Nephron (organoid): Measurements from ENCODE around the gene SSUH2.
"Not testable (repeated sequence)": the region's sequence is repeated elsewhere in the genome, so short reads cannot be mapped to it uniquely, and the experiment has no call there.

Source experiments
- H3K27ac Mint-ChIP-seq, 3 experiments: 2 replicates each; pipeline ENCODE4 v1.8.0; 2020; ENCODE audit warnings: mixed read lengths in 3 of 3, mild to moderate bottlenecking in 2 of 3, moderate library complexity in 1 of 3
- H3K27me3 Mint-ChIP-seq: 2 replicates; pipeline ENCODE4 v1.8.0; 2021; ENCODE audit warnings: low read depth, mild to moderate bottlenecking, moderate library complexity, mixed read lengths
- H3K36me3 Mint-ChIP-seq: 2 replicates; pipeline ENCODE4 v1.8.0; 2020; ENCODE audit warnings: low read depth, mixed read lengths
- H3K4me1 Mint-ChIP-seq: 2 replicates; pipeline ENCODE4 v1.8.0; 2020; ENCODE audit warnings: mixed read lengths
- H3K4me3 Mint-ChIP-seq, 3 experiments: 2 replicates each; pipeline ENCODE4 v1.8.0; 2020; ENCODE audit warnings: mild to moderate bottlenecking in 3 of 3, mixed read lengths in 3 of 3, moderate library complexity in 2 of 3
- H3K9me3 Mint-ChIP-seq: 2 replicates; pipeline ENCODE4 v1.8.0; 2020; ENCODE audit warnings: mixed read lengths
- CTCF ChIP-seq, 3 experiments: fragments of 200-600 bp; sonication (generic); IDR thresholded peaks; one replicate each; pipeline ENCODE4 v1.5.0; 2021; ENCODE audit warnings: antibody characterized with exemption in 3 of 3; ENCODE audit not compliant: unreplicated experiment in 3 of 3

The SSUH2 gene

GRCh38 chr3:8581806-8582445 is 62.7 kb downstream of the SSUH2 start:
- Mint-ChIP-seq H3K27ac (no peak overlapping the region), H3K36me3 (no peaks in the 10 kb centered on the region), H3K4me1 (peaks cover 23% of the 10 kb centered on the region), H3K9me3 (peaks cover 4% of the 10 kb centered on the region), H3K4me3 (no peak overlapping the region), H3K27me3 (peaks cover 4% of the 10 kb centered on the region)
- no peak for TF ChIP-seq CTCF (IDR thresholded peaks at IDR 0.05; ENCODE audit: unreplicated experiment in 3 of 3)

DNA sequence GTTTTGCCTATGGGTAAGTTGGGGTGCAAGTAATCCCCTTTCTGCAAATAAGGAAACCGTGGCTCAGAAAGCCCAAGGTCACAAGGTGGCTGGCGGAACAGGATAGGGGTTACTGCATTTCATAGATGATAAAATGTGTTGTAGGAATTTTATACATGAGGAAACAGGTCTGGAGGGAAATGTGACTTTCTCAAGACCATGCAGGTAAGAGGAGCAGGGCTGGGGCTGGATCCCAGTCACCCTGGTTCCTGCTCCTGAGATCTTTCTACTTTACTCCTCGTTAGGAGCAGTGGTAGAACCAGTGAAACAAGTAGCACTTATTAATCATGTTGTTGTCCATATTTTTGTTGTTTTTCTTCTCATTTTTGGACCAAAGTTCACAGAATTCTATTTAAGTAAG is 63.2 kb downstream of the SSUH2 start:
- Mint-ChIP-seq H3K9me3 (peaks cover 4% of the 10 kb centered on the region), H3K4me1 (peaks cover 26% of the 10 kb centered on the region), H3K4me3 (no peak overlapping the region), H3K27ac (no peak overlapping the region), H3K36me3 (no peaks in the 10 kb centered on the region), H3K27me3 (peaks cover 4% of the 10 kb centered on the region)
- TF ChIP-seq CTCF (IDR thresholded peaks at IDR 0.05; ENCODE audit: unreplicated experiment in 3 of 3) = no peak

GRCh38 chr3:8580434-8580833 is 64.2 kb downstream of the SSUH2 start:
- not testable (repeated sequence) for H3K9me3 Mint-ChIP-seq, H3K4me3 Mint-ChIP-seq, H3K27ac Mint-ChIP-seq, H3K27me3 Mint-ChIP-seq, H3K36me3 Mint-ChIP-seq
- H3K4me1 Mint-ChIP-seq = peaks cover 30% of the 10 kb centered on the region

- Mint-ChIP-seq H3K27ac (peak overlapping the region in 1 of 3 experiments; percentile 26), H3K36me3 (no peaks in the 10 kb centered on the region), H3K9me3 (no peaks in the 10 kb centered on the region), H3K4me1 (peaks cover 33% of the 10 kb centered on the region), H3K4me3 (no peak overlapping the region), H3K27me3 (peaks cover 4% of the 10 kb centered on the region)
- TF ChIP-seq CTCF (IDR thresholded peaks at IDR 0.05; ENCODE audit: unreplicated experiment in 3 of 3) = no peak
Observed at GRCh38 chr3:8579943-8580342, 64.7 kb downstream of the SSUH2 start.

- Mint-ChIP-seq H3K4me1 (peaks cover 38% of the 10 kb centered on the region), H3K4me3 (no peak overlapping the region), H3K27me3 (peaks cover 4% of the 10 kb centered on the region), H3K9me3 (no peaks in the 10 kb centered on the region), H3K27ac (peak overlapping the region in 1 of 3 experiments; percentile 21), H3K36me3 (peaks cover 2% of the 10 kb centered on the region)
- TF ChIP-seq CTCF (IDR thresholded peaks at IDR 0.05; ENCODE audit: unreplicated experiment in 3 of 3) = no peak
Observed at GRCh38 chr3:8579096-8579495, 65.5 kb downstream of the SSUH2 start.

DNA sequence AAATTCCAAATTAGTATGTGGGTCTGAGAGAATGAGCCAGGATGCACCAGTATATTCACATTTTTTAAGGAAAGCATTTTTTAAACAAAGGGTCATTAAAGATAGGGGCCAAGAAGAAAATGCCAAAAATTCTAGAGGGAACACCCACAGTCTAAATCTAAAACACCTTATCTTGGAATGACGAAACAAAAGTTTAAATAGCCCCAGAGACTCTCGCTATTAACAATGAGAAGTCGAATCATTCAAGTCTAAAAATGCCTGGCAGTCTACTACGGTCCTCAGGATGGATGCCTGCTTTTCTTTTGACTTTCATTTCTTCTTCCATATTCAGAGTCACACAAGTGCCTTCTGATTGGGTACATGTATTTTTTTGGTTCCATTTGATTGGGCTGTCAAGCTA is 66.3 kb downstream of the SSUH2 start:
- H3K27me3 Mint-ChIP-seq = peaks cover 4% of the 10 kb centered on the region
- no peak for TF ChIP-seq CTCF (IDR thresholded peaks at IDR 0.05; ENCODE audit: unreplicated experiment in 3 of 3)
- no peak overlapping the region for H3K27ac Mint-ChIP-seq
- peaks cover 46% of the 10 kb centered on the region for H3K4me1 Mint-ChIP-seq
- H3K36me3 Mint-ChIP-seq = peaks cover 3% of the 10 kb centered on the region
- H3K9me3 Mint-ChIP-seq = no peaks in the 10 kb centered on the region
- no peak overlapping the region for H3K4me3 Mint-ChIP-seq
